Endothelial cell of umbilical vein (primary cell): ENCODE results near the gene PIRT. TPM values are rescaled to one million over a fixed set of nuclear protein-coding genes. Genes with fewer than 3 reads are reported as not detected.

Source experiments
- BruUV-seq: library from RNA; stranded (reverse); fragments of 400-500 nt; replicated peaks from 2 replicates; lab custom pipeline; 2021; lab: Mats Ljungman, UMichigan
- CTCF ChIA-PET: fragments of 300-600, 350-600 bp; sonication (Branson Sonifier 250); formaldehyde crosslinking; loops from one replicate; lab custom pipeline; 2021; ENCODE audit warnings: antibody characterized with exemption, inconsistent platforms; lab: Charles Lee
- POLR2A ChIA-PET: fragments of 300-600, 350-600 bp; sonication (Branson Sonifier 250); formaldehyde crosslinking; loops from one replicate; lab custom pipeline; 2021; ENCODE audit warnings: antibody characterized with exemption, inconsistent platforms; lab: Charles Lee
- DNase-seq: peaks from one replicate; pipeline ENCODE4 v3.0.0-alpha.2; 2011; ENCODE audit warnings: low read depth, low spot score
- FAIRE-seq: peaks from 2 replicates; lab custom pipeline; 2011; peaks lifted over from hg19 to GRCh38; lab: Jason Lieb, UNC
- H2AFZ ChIP-seq: 2 replicates; pipeline ENCODE4 v1.6.0; 2012; ENCODE audit warnings: low read depth, low read length, control low read depth, inconsistent platforms
- H3K27ac ChIP-seq: 2 replicates; pipeline ENCODE4 v1.5.1; 2011; ENCODE audit warnings: low read depth, mild to moderate bottlenecking, control low read depth, low read length, moderate library complexity; ENCODE audit not compliant: insufficient read depth
- H3K27me3 ChIP-seq, 2 experiments: 2 replicates each; pipeline versions ENCODE4 v1.6.0 to v1.6.1; 2011; ENCODE audit warnings: low read length in 2 of 2, mixed read lengths in 1 of 2; ENCODE audit not compliant: control insufficient read depth in 2 of 2, insufficient read depth in 2 of 2
- H3K36me3 ChIP-seq, 2 experiments: 2 replicates in 1 of 2; 3 replicates in 1 of 2; pipeline ENCODE4 v1.5.1; 2011; ENCODE audit warnings: low read length in 2 of 2, mild to moderate bottlenecking in 1 of 2, moderate library complexity in 1 of 2; ENCODE audit not compliant: control insufficient read depth in 2 of 2, insufficient read depth in 2 of 2; ENCODE audit errors: extremely low read depth in 1 of 2
- H3K4me1 ChIP-seq: 3 replicates; pipeline ENCODE4 v1.5.1; 2011; ENCODE audit warnings: mild to moderate bottlenecking, low read length; ENCODE audit not compliant: control insufficient read depth, insufficient read depth; ENCODE audit errors: extremely low read depth
- H3K4me2 ChIP-seq: 2 replicates; pipeline ENCODE4 v1.6.1; 2011; ENCODE audit warnings: low read length, control low read depth, mixed read lengths; ENCODE audit not compliant: insufficient read depth
- H3K4me3 ChIP-seq, 3 experiments: fragments of 200-600 bp in 1 of 3; sonication (generic), shearing (Covaris generic) in 1 of 3; replicated peaks in 1 of 3; 2 replicates each; pipeline ENCODE4 v1.5.1; 2011 to 2016; ENCODE audit warnings: control low read depth in 3 of 3, low read length in 3 of 3, mild to moderate bottlenecking in 2 of 3, inconsistent platforms in 1 of 3, low read depth in 1 of 3, moderate library complexity in 1 of 3; ENCODE audit not compliant: insufficient read depth in 1 of 3
- H3K79me2 ChIP-seq: 2 replicates; pipeline ENCODE4 v1.6.0; 2012; ENCODE audit warnings: low read length, inconsistent platforms; ENCODE audit not compliant: control insufficient read depth, insufficient read depth
- H3K9ac ChIP-seq: replicated peaks from 2 replicates; pipeline ENCODE3; 2011; ENCODE audit warnings: low read length, control low read depth; ENCODE audit not compliant: insufficient read depth; ENCODE audit errors: extremely low read depth
- H3K9me1 ChIP-seq: replicated peaks from 3 replicates; pipeline ENCODE4 v1.6.0; 2011; ENCODE audit warnings: mild to moderate bottlenecking, low read length; ENCODE audit not compliant: control insufficient read depth, insufficient read depth; ENCODE audit errors: extremely low read depth
- H3K9me3 ChIP-seq: replicated peaks from 2 replicates; pipeline ENCODE4 v1.5.1; 2012; ENCODE audit warnings: low read length, inconsistent platforms; ENCODE audit not compliant: control insufficient read depth, insufficient read depth
- H4K20me1 ChIP-seq: replicated peaks from 2 replicates; pipeline ENCODE3; 2011; ENCODE audit warnings: mild to moderate bottlenecking, low read length; ENCODE audit not compliant: control insufficient read depth, insufficient read depth; ENCODE audit errors: extremely low read depth
- EZH2 ChIP-seq: IDR thresholded peaks from 2 replicates; pipeline ENCODE4 v1.6.1; 2012; ENCODE audit warnings: borderline replicate concordance, low read depth, mild to moderate bottlenecking, moderate library complexity, low read length, inconsistent platforms; ENCODE audit not compliant: severe bottlenecking
- FOS ChIP-seq: IDR thresholded peaks from 2 replicates; pipeline ENCODE4 v1.6.1; 2011; ENCODE audit warnings: mild to moderate bottlenecking, low read length, moderate library complexity, borderline replicate concordance; ENCODE audit not compliant: insufficient read depth
- GATA2 ChIP-seq: IDR thresholded peaks from 2 replicates; pipeline ENCODE4 v1.7.0; 2011; ENCODE audit warnings: low read depth, mild to moderate bottlenecking, moderate library complexity, mixed read lengths, low read length; ENCODE audit not compliant: insufficient read length, insufficient read depth
- JUN ChIP-seq: IDR thresholded peaks from 2 replicates; pipeline ENCODE4 v1.6.1; 2011; ENCODE audit warnings: borderline replicate concordance, low read depth; ENCODE audit not compliant: insufficient read length, insufficient read depth
- MAX ChIP-seq: IDR thresholded peaks from 2 replicates; pipeline ENCODE4 v1.6.1; 2011; ENCODE audit not compliant: insufficient read depth, insufficient read length
- MYC ChIP-seq: IDR thresholded peaks from one replicate; pipeline ENCODE4 v1.6.1; 2011; ENCODE audit warnings: mild to moderate bottlenecking, low read depth, low read length
- POLR2A ChIP-seq: IDR thresholded peaks from 2 replicates; pipeline ENCODE4 v1.6.1; 2012; ENCODE audit warnings: low read depth, mild to moderate bottlenecking, control low read depth, low read length
- POLR2AphosphoS5 ChIP-seq: IDR thresholded peaks from 2 replicates; pipeline ENCODE4 v1.6.1; 2012; ENCODE audit warnings: low read depth, mild to moderate bottlenecking, control low read depth, low read length, moderate library complexity; ENCODE audit not compliant: insufficient read depth
- dilution Hi-C: fragments of 300-500 bp; cut with MboI; formaldehyde crosslinking; loops from one replicate; pipeline ENCODE4 v1.15.0; 2019; ENCODE audit warnings: low sequenced_read_pairs; ENCODE audit not compliant: extremely low pct_ligation_motif_present
- intact Hi-C: fragments of 100-400 bp; cut with micrococcal nuclease; formaldehyde crosslinking; loops from one replicate; pipeline ENCODE4 v1.10.0; 2022
- polyA plus RNA-seq, 4 experiments: library from polyadenylated mRNA; depleted of rRNA in 3 of 4; stranded (reverse) in 3 of 4; unstranded in 1 of 4; fragments of >200 nt; gene quantifications; 2 replicates each; pipeline versions ENCODE4 v1.2.1 to v1.2.3, GENCODE V29; 2011 to 2012; ENCODE audit warnings: missing spikeins in 1 of 4
- small RNA-seq: library from RNA; depleted of rRNA; stranded (forward); fragments of <200 nt; gene quantifications from one replicate; pipeline ENCODE3, GENCODE V24; 2012; ENCODE audit warnings: low replicate concordance, low read depth; ENCODE audit not compliant: insufficient read depth, insufficient read length
- total RNA-seq: library from RNA; stranded (reverse); gene quantifications from 2 replicates; pipeline ENCODE4 v1.2.3, GENCODE V29; 2021
- TF ChIP-seq, protein P1 (sequence below), 2 donors: IDR thresholded peaks; 1 replicate in 1 of 2; 2 replicates in 1 of 2; pipeline ENCODE4 v1.5.1; 2011; ENCODE audit warnings: low read length in 2 of 2, mild to moderate bottlenecking in 2 of 2, moderate library complexity in 2 of 2, control low read depth in 1 of 2, inconsistent platforms in 1 of 2, low read depth in 1 of 2; ENCODE audit not compliant: insufficient read depth in 1 of 2; ENCODE audit errors: extremely low read depth in 1 of 2

PIRT gene
- total and polyA plus RNA-seq, 2 donors (not counting 3 experiments of a cell fraction or from before 2014, with no cell fraction given): not detected

DNA sequence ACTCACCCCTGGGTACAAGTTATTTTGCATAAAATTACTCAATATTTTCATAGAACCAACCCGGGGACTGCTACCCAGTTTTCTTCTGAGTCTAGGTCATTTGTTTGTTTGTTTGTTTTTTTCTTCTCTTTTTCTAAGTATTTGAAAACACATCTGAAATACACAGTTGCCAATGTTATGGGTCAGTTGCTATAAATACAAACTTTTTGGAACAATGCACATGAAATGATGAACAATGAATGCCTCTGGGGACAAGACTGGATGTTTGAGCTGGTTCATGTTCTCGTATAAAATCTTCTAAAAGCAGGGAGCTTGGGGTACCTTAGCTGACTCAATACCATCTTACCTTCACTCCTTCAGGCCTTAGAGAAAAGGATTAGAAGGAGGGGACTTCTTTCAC is 64.5 kb downstream of the PIRT start:
- Histone ChIP-seq H3K79me2 (no peaks in the 10 kb centered on the region), H3K4me1 (no peaks in the 10 kb centered on the region), H3K9me1 (no peaks in the 10 kb centered on the region), H3K27me3 (no peaks in the 10 kb centered on the region), H3K9me3 (no peaks in the 10 kb centered on the region), H3K9ac (no peak overlapping the region), H3K4me2 (no peak overlapping the region), H4K20me1 (no peaks in the 10 kb centered on the region), H3K27ac (no peak overlapping the region), H3K36me3 (no peaks in the 10 kb centered on the region), H2AFZ (no peak overlapping the region), H3K4me3 (no peak overlapping the region)
- FAIRE-seq (no peak), DNase-seq (no peak)
- POLR2A ChIA-PET: no interaction called here
- BruUV-seq: no TSS peak
- intact Hi-C loops: no loop called here
- no peak for TF ChIP-seq JUN
- TF ChIP-seq POLR2AphosphoS5: no peak
- TF ChIP-seq GATA2: no peak
- no peak for TF ChIP-seq FOS
- TF ChIP-seq MYC: no peak
- TF ChIP-seq, protein P1, sequence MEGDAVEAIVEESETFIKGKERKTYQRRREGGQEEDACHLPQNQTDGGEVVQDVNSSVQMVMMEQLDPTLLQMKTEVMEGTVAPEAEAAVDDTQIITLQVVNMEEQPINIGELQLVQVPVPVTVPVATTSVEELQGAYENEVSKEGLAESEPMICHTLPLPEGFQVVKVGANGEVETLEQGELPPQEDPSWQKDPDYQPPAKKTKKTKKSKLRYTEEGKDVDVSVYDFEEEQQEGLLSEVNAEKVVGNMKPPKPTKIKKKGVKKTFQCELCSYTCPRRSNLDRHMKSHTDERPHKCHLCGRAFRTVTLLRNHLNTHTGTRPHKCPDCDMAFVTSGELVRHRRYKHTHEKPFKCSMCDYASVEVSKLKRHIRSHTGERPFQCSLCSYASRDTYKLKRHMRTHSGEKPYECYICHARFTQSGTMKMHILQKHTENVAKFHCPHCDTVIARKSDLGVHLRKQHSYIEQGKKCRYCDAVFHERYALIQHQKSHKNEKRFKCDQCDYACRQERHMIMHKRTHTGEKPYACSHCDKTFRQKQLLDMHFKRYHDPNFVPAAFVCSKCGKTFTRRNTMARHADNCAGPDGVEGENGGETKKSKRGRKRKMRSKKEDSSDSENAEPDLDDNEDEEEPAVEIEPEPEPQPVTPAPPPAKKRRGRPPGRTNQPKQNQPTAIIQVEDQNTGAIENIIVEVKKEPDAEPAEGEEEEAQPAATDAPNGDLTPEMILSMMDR (IDR thresholded peaks at IDR 0.05; ENCODE audit: extremely low read depth in 1 of 2, insufficient read depth in 1 of 2, low read depth in 1 of 2, low read length in 2 of 2): no peak
- no peak for TF ChIP-seq EZH2
- TF ChIP-seq MAX: no peak
- TF ChIP-seq POLR2A: no peak
- dilution Hi-C loops: no loop called here
- CTCF ChIA-PET: interaction anchor here (0.9 to 1.2 kb wide), 2 partner anchors 122 to 127 kb away, joined by 3 to 4 read pairs; no protein-coding TSS in a partner anchor

Small RNAs within 50 kb of the gene (small RNA-seq; reads per million reads assigned to genes)
- gene AC015908.2: not detected
- gene RNU6-1065P: not detected
- not detected for gene TMEM238L

Other genes starting within 250 kb of the PIRT start
- 0.73 and 0.78 TPM in 2 replicates for gene MYH3, start 180.8 kb downstream of the PIRT start, total RNA-seq
- gene MYH3, start 180.8 kb downstream of the PIRT start, polyA plus RNA-seq: 0.08 and 0.65 TPM in 2 replicates
- gene SCO1, start 140.6 kb downstream of the PIRT start, total RNA-seq: 28.0 and 30.8 TPM in 2 replicates
- 10.4 and 11.9 TPM in 2 replicates for gene SCO1, start 140.6 kb downstream of the PIRT start, polyA plus RNA-seq
- gene ADPRM, start 140.5 kb downstream of the PIRT start, total RNA-seq: 7.6 and 7.9 TPM in 2 replicates
- 7.2 and 7.4 TPM in 2 replicates for gene ADPRM, start 140.5 kb downstream of the PIRT start, polyA plus RNA-seq
- gene TMEM220, start 108.1 kb downstream of the PIRT start, total RNA-seq: 10.4 and 11.2 TPM in 2 replicates
- gene TMEM220, start 108.1 kb downstream of the PIRT start, polyA plus RNA-seq: 2.1 and 3.6 TPM in 2 replicates
- gene TMEM238L, start 34.0 kb downstream of the PIRT start, total RNA-seq: not detected in 2 replicates
- gene TMEM238L, start 34.0 kb downstream of the PIRT start, polyA plus RNA-seq: not detected in 2 replicates